HepG2 (cell line): Measurements from ENCODE around the gene SUPT4H1. TPM values are rescaled to one million over a fixed set of nuclear protein-coding genes. Genes with fewer than 3 reads are reported as not detected.

Experiments used
- ATF3 ChIP-seq: sonication (generic); formaldehyde crosslinking; IDR thresholded peaks from 2 replicates; pipeline ENCODE4 v1.4.0; 2020; ENCODE audit warnings: missing genetic modification reagents
- ETV6 ChIP-seq: sonication (generic); formaldehyde crosslinking; conservative IDR thresholded peaks from 2 replicates; pipeline ENCODE4 v1.4.0; 2020; ENCODE audit warnings: missing genetic modification reagents
- FOXA3 ChIP-seq: IDR thresholded peaks from 2 replicates; pipeline ENCODE4 v1.6.1; 2016; ENCODE audit warnings: missing genetic modification reagents, missing compliant biosample characterization
- GABPB1 ChIP-seq: IDR thresholded peaks from 2 replicates; pipeline ENCODE4 v1.6.1; 2016; ENCODE audit warnings: mild to moderate bottlenecking, missing genetic modification reagents, moderate library complexity, missing compliant biosample characterization
- MAFG ChIP-seq: sonication (generic); formaldehyde crosslinking; IDR thresholded peaks from 2 replicates; pipeline ENCODE4 v1.5.1; 2020; ENCODE audit warnings: mild to moderate bottlenecking, missing genetic modification reagents
- MNT ChIP-seq: fragments of 450-650 bp; IDR thresholded peaks from 2 replicates; pipeline ENCODE4 v1.6.1; 2016
- MZF1 ChIP-seq: sonication (generic); formaldehyde crosslinking; IDR thresholded peaks from 2 replicates; pipeline ENCODE4 v1.8.1; 2023; ENCODE audit warnings: mild to moderate bottlenecking, missing genetic modification reagents, borderline replicate concordance
- NAIF1 ChIP-seq: sonication (generic); formaldehyde crosslinking; IDR thresholded peaks from 2 replicates; pipeline ENCODE4 v1.5.0; 2020; ENCODE audit warnings: mild to moderate bottlenecking, missing genetic modification reagents, borderline replicate concordance
- NCOA5 ChIP-seq: sonication (generic); formaldehyde crosslinking; IDR thresholded peaks from 2 replicates; pipeline ENCODE4 v1.4.0; 2020; ENCODE audit warnings: missing genetic modification reagents
- NFYB ChIP-seq: sonication (generic); formaldehyde crosslinking; IDR thresholded peaks from 2 replicates; pipeline ENCODE4 v1.4.0; 2020; ENCODE audit warnings: missing genetic modification reagents
- NR2F2 ChIP-seq: IDR thresholded peaks from 2 replicates; pipeline ENCODE4 v1.6.1; 2012; ENCODE audit warnings: low read depth, inconsistent platforms, borderline replicate concordance
- PHF20 ChIP-seq: sonication (generic); formaldehyde crosslinking; IDR thresholded peaks from 2 replicates; pipeline ENCODE4 v1.5.0; 2020; ENCODE audit warnings: mild to moderate bottlenecking, missing genetic modification reagents
- SIN3B ChIP-seq: fragments of 150-350 bp; IDR thresholded peaks from 2 replicates; pipeline ENCODE4 v1.6.1; 2014; ENCODE audit warnings: low read length
- ZBTB39 ChIP-seq: sonication (generic); formaldehyde crosslinking; IDR thresholded peaks from 2 replicates; pipeline ENCODE4 v1.5.0; 2020; ENCODE audit warnings: missing genetic modification reagents
- ZMAT5 ChIP-seq: sonication (generic); formaldehyde crosslinking; IDR thresholded peaks from 2 replicates; pipeline ENCODE4 v1.5.0; 2020; ENCODE audit warnings: mild to moderate bottlenecking, low read depth, missing genetic modification reagents, borderline replicate concordance
- ZNF121 ChIP-seq: sonication (generic); formaldehyde crosslinking; IDR thresholded peaks from 2 replicates; pipeline ENCODE4 v1.5.0; 2020; ENCODE audit warnings: mild to moderate bottlenecking, missing genetic modification reagents
- ZNF382 ChIP-seq: sonication (generic); formaldehyde crosslinking; IDR thresholded peaks from 2 replicates; pipeline ENCODE4 v1.5.0; 2020; ENCODE audit warnings: missing genetic modification reagents, mild to moderate bottlenecking, borderline replicate concordance
- ZNF570 ChIP-seq: sonication (generic); formaldehyde crosslinking; IDR thresholded peaks from 2 replicates; pipeline ENCODE4 v1.4.0; 2020; ENCODE audit warnings: mild to moderate bottlenecking, missing genetic modification reagents, borderline replicate concordance
- ZNF674 ChIP-seq: sonication (generic); formaldehyde crosslinking; IDR thresholded peaks from 2 replicates; pipeline ENCODE4 v1.5.0; 2020; ENCODE audit warnings: low read depth, mild to moderate bottlenecking, missing genetic modification reagents
- ZNF691 ChIP-seq: sonication (generic); formaldehyde crosslinking; IDR thresholded peaks from 2 replicates; pipeline ENCODE4 v1.4.0; 2020; ENCODE audit warnings: missing genetic modification reagents, low read depth, mild to moderate bottlenecking, borderline replicate concordance
- ZNF850 ChIP-seq: sonication (generic); formaldehyde crosslinking; conservative IDR thresholded peaks from 2 replicates; pipeline ENCODE4 v1.9.0; 2021; ENCODE audit warnings: mild to moderate bottlenecking, missing genetic modification reagents
- ZSCAN5A ChIP-seq: sonication (generic); formaldehyde crosslinking; IDR thresholded peaks from 2 replicates; pipeline ENCODE4 v1.8.0; 2022; ENCODE audit warnings: mild to moderate bottlenecking, missing genetic modification reagents, borderline replicate concordance
- polyA plus RNA-seq, 8 experiments: library from polyadenylated mRNA; depleted of rRNA in 3 of 8; stranded (reverse) in 7 of 8; unstranded in 1 of 8; fragments of >200 nt; fragmentation: Illumina TruSeq in 4 of 8; extraction: Trizol in 4 of 8; gene quantifications; 2 replicates each; pipeline versions ENCODE4 v1.2.1 to v1.2.3, GENCODE V29; 2011 to 2016; ENCODE audit warnings: low read depth in 4 of 8, missing spikeins in 1 of 8, mixed read lengths in 1 of 8; ENCODE audit not compliant: insufficient read depth in 1 of 8
- total RNA-seq, 5 experiments: library from RNA; depleted of rRNA; stranded (reverse); fragments of >200 nt; fragmentation: Illumina TruSeq; extraction: Trizol; gene quantifications; 2 replicates each; pipeline ENCODE4 v1.2.3, GENCODE V29; 2016; ENCODE audit warnings: low read depth in 1 of 5

The SUPT4H1 gene
- total and polyA plus RNA-seq, 2 of the 13 experiments (the other 11 are each of a cell fraction or from before 2014, with no cell fraction given), result 155 to 244 TPM

- no peak for TF ChIP-seq MAFG (CRISPR knock-in tag)
- no peak; the same call in 1 of the 2 replicates for TF ChIP-seq ZNF691 (CRISPR knock-in tag)
- 0 out of 2 replicates have a peak, but pooled peaks have one; percentile 72 for TF ChIP-seq ZSCAN5A (CRISPR knock-in tag)
- no peak for TF ChIP-seq SIN3B
- no peak for TF ChIP-seq MZF1 (CRISPR knock-in tag)
- TF ChIP-seq ETV6 (CRISPR knock-in tag), result no peak
- 0 out of 2 replicates have a peak, but pooled peaks have one; percentile 52 for TF ChIP-seq PHF20 (CRISPR knock-in tag)
- no peak for TF ChIP-seq ZNF382 (CRISPR knock-in tag)
- no peak for TF ChIP-seq ZBTB39
- TF ChIP-seq ZNF570 (CRISPR knock-in tag), result no peak
- TF ChIP-seq NCOA5, result no peak
- TF ChIP-seq ZNF850 (CRISPR knock-in tag), result no peak
- TF ChIP-seq FOXA3 (CRISPR knock-in tag), result peak; percentile 55; the same call in 1 of the 2 replicates
- no peak for TF ChIP-seq ZNF121 (CRISPR knock-in tag)
- peak; percentile 69; the same call in 1 of the 2 replicates for TF ChIP-seq ZNF674 (CRISPR knock-in tag)
- no peak for TF ChIP-seq MNT
- no peak for TF ChIP-seq ATF3 (CRISPR knock-in tag)
- no peak for TF ChIP-seq NR2F2
- TF ChIP-seq ZMAT5 (CRISPR knock-in tag), result no peak
- peak; percentile 35; the same call in 1 of the 2 replicates for TF ChIP-seq NFYB (CRISPR knock-in tag)
- TF ChIP-seq GABPB1 (CRISPR knock-in tag), result no peak; the same call in 1 of the 2 replicates
- TF ChIP-seq NAIF1, result no peak
These were observed 12.4 kb upstream of the SUPT4H1 start (continued) for GRCh38 chr17:58364270-58364942.
